GM10248 (cell line): ENCODE results near the gene NUP50.

Experiments used
- CTCF ChIA-PET: fragments of 300-600 bp; sonication (Branson Sonifier 250); formaldehyde crosslinking; extraction: SDS; loops from one replicate; lab custom pipeline; 2021; ENCODE audit warnings: antibody characterized with exemption; lab: Yijun Ruan, JAX
- POLR2A ChIA-PET: fragments of 350-650 bp; sonication (Branson Sonifier 250); formaldehyde crosslinking; extraction: SDS; loops from one replicate; lab custom pipeline; 2020; ENCODE audit warnings: antibody characterized with exemption; lab: Yijun Ruan, JAX
- DNase-seq: peaks from one replicate; pipeline ENCODE4 v3.0.0; 2012; ENCODE audit errors: extremely low spot score
- CTCF ChIP-seq: IDR thresholded peaks from 2 replicates; pipeline ENCODE4 v1.5.1; 2012; ENCODE audit warnings: mild to moderate bottlenecking, low read depth; ENCODE audit errors: extremely low read depth, missing control alignments, control extremely low read depth

The NUP50 gene

GRCh38 chr22:45179276-45180049, 15.7 kb downstream of the NUP50 start:
- ChIA-PET POLR2A (no interaction called here), CTCF (no interaction called here)
- no peak for TF ChIP-seq CTCF
- DNase-seq = no peak

GRCh38 chr22:45180146-45180679, 16.5 kb downstream of the NUP50 start:
- CTCF ChIA-PET = no interaction called here
- POLR2A ChIA-PET = no interaction called here
- no peak for DNase-seq
- TF ChIP-seq CTCF = no peak

- no peak for DNase-seq
- TF ChIP-seq CTCF = no peak
- ChIA-PET POLR2A (no interaction called here), CTCF (no interaction called here)
Measured at GRCh38 chr22:45181240-45181639, 17.5 kb downstream of the NUP50 start.

- POLR2A ChIA-PET = no interaction called here
- no peak for DNase-seq
- CTCF ChIA-PET = no interaction called here
- TF ChIP-seq CTCF = no peak
Measured at GRCh38 chr22:45181766-45182165, 18.0 kb downstream of the NUP50 start.

- no peak for TF ChIP-seq CTCF
- DNase-seq = no peak
- ChIA-PET CTCF (no interaction called here), POLR2A (no interaction called here)
Measured at GRCh38 chr22:45183974-45184373, 20.2 kb downstream of the NUP50 start.

- no peak for DNase-seq
- TF ChIP-seq CTCF = no peak
- ChIA-PET POLR2A (no interaction called here), CTCF (no interaction called here)
Measured at GRCh38 chr22:45185718-45186514, 22.2 kb downstream of the NUP50 start.
